Mesenchymal stem cell (in vitro differentiated cells and primary cell): ENCODE data around the gene OR2Y1.

ENCODE experiments used
- DNase-seq: peaks from one replicate; pipeline ENCODE4 v3.0.0-alpha.2; 2013
- H2AFZ ChIP-seq: one replicate; pipeline ENCODE4 v1.6.1; 2013; ENCODE audit warnings: low read depth, mild to moderate bottlenecking, control low read depth, inconsistent platforms, low read length, moderate library complexity
- H2AK5ac ChIP-seq: 2 replicates; pipeline ENCODE4 v1.6.1; 2013; ENCODE audit warnings: low read length, moderate library complexity, mild to moderate bottlenecking, inconsistent platforms; ENCODE audit not compliant: severe bottlenecking
- H2BK120ac ChIP-seq: one replicate; pipeline ENCODE4 v1.6.1; 2013; ENCODE audit warnings: low read depth, mild to moderate bottlenecking, inconsistent platforms, low read length, moderate library complexity
- H2BK12ac ChIP-seq, 2 experiments: one replicate each; pipeline ENCODE4 v1.6.1; 2013; ENCODE audit warnings: inconsistent platforms in 2 of 2, low read length in 2 of 2, mild to moderate bottlenecking in 2 of 2, moderate library complexity in 2 of 2, control low read depth in 1 of 2
- H2BK15ac ChIP-seq: one replicate; pipeline ENCODE4 v1.6.1; 2013; ENCODE audit warnings: mild to moderate bottlenecking, low read depth, inconsistent platforms; ENCODE audit not compliant: poor library complexity, severe bottlenecking
- H2BK5ac ChIP-seq: 2 replicates; pipeline ENCODE4 v1.6.1; 2013; ENCODE audit warnings: low read depth, mild to moderate bottlenecking, low read length, control low read depth, inconsistent platforms; ENCODE audit not compliant: poor library complexity, severe bottlenecking
- H3K14ac ChIP-seq, 2 experiments: one replicate each; pipeline ENCODE4 v1.6.1; 2013; ENCODE audit warnings: inconsistent platforms in 2 of 2, low read length in 2 of 2, control low read depth in 1 of 2, mild to moderate bottlenecking in 1 of 2, moderate library complexity in 1 of 2
- H3K18ac ChIP-seq, 2 experiments: one replicate each; pipeline ENCODE4 v1.6.1; 2013; ENCODE audit warnings: inconsistent platforms in 2 of 2, low read length in 2 of 2, control low read depth in 1 of 2, low read depth in 1 of 2, mild to moderate bottlenecking in 1 of 2
- H3K23ac ChIP-seq, 2 experiments: one replicate each; pipeline ENCODE4 v1.6.1; 2013; ENCODE audit warnings: inconsistent platforms in 2 of 2, low read length in 2 of 2, mild to moderate bottlenecking in 2 of 2, moderate library complexity in 2 of 2, control low read depth in 1 of 2
- H3K27ac ChIP-seq: 2 replicates; pipeline ENCODE4 v1.5.1; 2013; ENCODE audit warnings: mild to moderate bottlenecking, moderate library complexity, low read length, control low read depth, inconsistent platforms; ENCODE audit not compliant: poor library complexity, severe bottlenecking
- H3K27me3 ChIP-seq, 2 experiments: 2 replicates each; pipeline versions ENCODE4 v1.6.1 to v1.7.0; 2013; ENCODE audit warnings: low read length in 2 of 2, mild to moderate bottlenecking in 2 of 2, moderate library complexity in 2 of 2, control low read depth in 1 of 2, inconsistent platforms in 1 of 2; ENCODE audit not compliant: control insufficient read depth in 1 of 2, insufficient read depth in 1 of 2
- H3K36me3 ChIP-seq, 2 experiments: 2 replicates each; pipeline versions ENCODE4 v1.6.1 to v1.7.0; 2013; ENCODE audit warnings: low read length in 2 of 2, control low read depth in 1 of 2, inconsistent platforms in 1 of 2, low read depth in 1 of 2, mild to moderate bottlenecking in 1 of 2; ENCODE audit not compliant: insufficient read depth in 2 of 2, control insufficient read depth in 1 of 2
- H3K4ac ChIP-seq, 2 experiments: one replicate each; pipeline ENCODE4 v1.6.1; 2013; ENCODE audit warnings: inconsistent platforms in 2 of 2, low read length in 2 of 2, mild to moderate bottlenecking in 2 of 2, moderate library complexity in 2 of 2, control low read depth in 1 of 2, low read depth in 1 of 2
- H3K4me1 ChIP-seq: 2 replicates; pipeline ENCODE4 v1.6.1; 2013; ENCODE audit warnings: low read depth, low read length, control low read depth; ENCODE audit not compliant: control insufficient read depth, insufficient read depth
- H3K4me2 ChIP-seq: 2 replicates; pipeline ENCODE4 v1.6.1; 2013; ENCODE audit warnings: low read length, mild to moderate bottlenecking, inconsistent platforms; ENCODE audit not compliant: poor library complexity, severe bottlenecking
- H3K4me3 ChIP-seq, 2 experiments: 2 replicates each; pipeline versions ENCODE4 v1.5.1 to v1.7.0; 2013; ENCODE audit warnings: low read length in 2 of 2, mild to moderate bottlenecking in 2 of 2, control low read depth in 1 of 2, low read depth in 1 of 2; ENCODE audit not compliant: insufficient read depth in 1 of 2
- H3K79me1 ChIP-seq: replicated peaks from 2 replicates; pipeline ENCODE4 v1.6.1; 2013; ENCODE audit warnings: mild to moderate bottlenecking, control low read depth, low read length, inconsistent platforms; ENCODE audit not compliant: poor library complexity, severe bottlenecking
- H3K9ac ChIP-seq: 2 replicates; pipeline ENCODE4 v1.7.0; 2013; ENCODE audit warnings: mild to moderate bottlenecking, low read length, moderate library complexity
- H3K9me3 ChIP-seq: 2 replicates; pipeline ENCODE4 v1.7.0; 2013; ENCODE audit warnings: mild to moderate bottlenecking, low read length; ENCODE audit not compliant: control insufficient read depth
- H4K8ac ChIP-seq: one replicate; pipeline ENCODE4 v1.6.1; 2013; ENCODE audit warnings: inconsistent platforms, mild to moderate bottlenecking, low read length, moderate library complexity
- H4K91ac ChIP-seq: one replicate; pipeline ENCODE4 v1.6.1; 2013; ENCODE audit warnings: mild to moderate bottlenecking, low read length, inconsistent platforms
- WGBS: methylation state at CpG from one replicate; pipeline ENCODE4 v1.1.7; 2013; ENCODE audit warnings: mixed read lengths; 5-methylcytosine and 5-hydroxymethylcytosine counted together

The OR2Y1 gene

GRCh38 chr5:180724944-180725343 is 14.9 kb downstream of the OR2Y1 start:
- Histone ChIP-seq H3K36me3 (no peaks in the 10 kb centered on the region), H4K8ac (no peak overlapping the region), H3K4me3 (no peak overlapping the region), H3K18ac (no peak overlapping the region), H3K4me2 (no peak overlapping the region), H3K14ac (no peak overlapping the region), H3K27ac (no peak overlapping the region), H2AK5ac (no peak overlapping the region), H2BK15ac (no peak overlapping the region), H3K4ac (no peak overlapping the region), H3K9ac (no peak overlapping the region), H2BK12ac (no peak overlapping the region), H2AFZ (no peak overlapping the region), H3K27me3 (peaks cover 0 to 22% of the 10 kb centered on the region in 2 experiments), H2BK120ac (no peak overlapping the region), H2BK5ac (no peak overlapping the region), H3K23ac (no peak overlapping the region), H3K9me3 (peaks cover 2% of the 10 kb centered on the region), H3K79me1 (no peaks in the 10 kb centered on the region), H3K4me1 (no peaks in the 10 kb centered on the region), H4K91ac (no peak overlapping the region)
- DNase-seq = no peak
- 96% methylated on average over 4 of the region's 8 CpGs for WGBS

GRCh38 chr5:180723936-180724335 is 15.9 kb downstream of the OR2Y1 start:
- no peak overlapping the region for H2BK15ac ChIP-seq
- no peaks in the 10 kb centered on the region for H3K79me1 ChIP-seq
- H2BK5ac ChIP-seq = no peak overlapping the region
- H3K23ac ChIP-seq = no peak overlapping the region
- H2BK12ac ChIP-seq = no peak overlapping the region
- no peaks in the 10 kb centered on the region for H3K4me1 ChIP-seq
- H3K27ac ChIP-seq = no peak overlapping the region
- H4K8ac ChIP-seq = no peak overlapping the region
- H3K14ac ChIP-seq = no peak overlapping the region
- H3K9ac ChIP-seq = no peak overlapping the region
- no peak overlapping the region for H3K18ac ChIP-seq
- H3K4me2 ChIP-seq = no peak overlapping the region
- no peak overlapping the region for H4K91ac ChIP-seq
- H2BK120ac ChIP-seq = no peak overlapping the region
- no peaks in the 10 kb centered on the region for H3K36me3 ChIP-seq
- peaks cover 0 to 22% of the 10 kb centered on the region in 2 experiments for H3K27me3 ChIP-seq
- H3K4ac ChIP-seq = no peak overlapping the region
- 86% methylated on average over 4 of the region's 5 CpGs for WGBS
- H2AFZ ChIP-seq = no peak overlapping the region
- no peak for DNase-seq
- no peak overlapping the region for H2AK5ac ChIP-seq
- H3K4me3 ChIP-seq = no peak overlapping the region
- peaks cover 2% of the 10 kb centered on the region for H3K9me3 ChIP-seq

GRCh38 chr5:180720486-180720885 is 19.4 kb downstream of the OR2Y1 start:
- no peak overlapping the region for H3K23ac ChIP-seq
- H3K27ac ChIP-seq = no peak overlapping the region
- H3K27me3 ChIP-seq = peaks cover 0 to 37% of the 10 kb centered on the region in 2 experiments
- no peaks in the 10 kb centered on the region for H3K4me1 ChIP-seq
- no peak overlapping the region for H3K4ac ChIP-seq
- no peak overlapping the region for H3K18ac ChIP-seq
- no peak overlapping the region for H2BK120ac ChIP-seq
- no peak overlapping the region for H4K8ac ChIP-seq
- no peaks in the 10 kb centered on the region for H3K79me1 ChIP-seq
- no peak overlapping the region for H2BK15ac ChIP-seq
- no peak overlapping the region for H3K14ac ChIP-seq
- DNase-seq = no peak
- H3K4me3 ChIP-seq = no peak overlapping the region
- no peak overlapping the region for H4K91ac ChIP-seq
- H2BK5ac ChIP-seq = no peak overlapping the region
- no peaks in the 10 kb centered on the region for H3K9me3 ChIP-seq
- H3K36me3 ChIP-seq = no peaks in the 10 kb centered on the region
- no peak overlapping the region for H2AK5ac ChIP-seq
- H3K4me2 ChIP-seq = no peak overlapping the region
- H2AFZ ChIP-seq = no peak overlapping the region
- 87% methylated on average over 9 of the region's 9 CpGs for WGBS
- H2BK12ac ChIP-seq = no peak overlapping the region
- H3K9ac ChIP-seq = no peak overlapping the region

GRCh38 chr5:180719781-180720180 is 20.1 kb downstream of the OR2Y1 start:
- no peak overlapping the region for H2BK5ac ChIP-seq
- no peak overlapping the region for H4K91ac ChIP-seq
- no peaks in the 10 kb centered on the region for H3K4me1 ChIP-seq
- no peak overlapping the region for H3K23ac ChIP-seq
- H2BK12ac ChIP-seq = no peak overlapping the region
- no peak overlapping the region for H3K4ac ChIP-seq
- H2BK120ac ChIP-seq = no peak overlapping the region
- no CpG with 5 or more reads among the region's 2 CpGs for WGBS
- H3K4me3 ChIP-seq = no peak overlapping the region
- no peak overlapping the region for H3K27ac ChIP-seq
- H3K79me1 ChIP-seq = no peaks in the 10 kb centered on the region
- H3K4me2 ChIP-seq = no peak overlapping the region
- H3K27me3 ChIP-seq = peaks cover 0 to 35% of the 10 kb centered on the region in 2 experiments
- DNase-seq = no peak
- H3K9me3 ChIP-seq = no peaks in the 10 kb centered on the region
- no peak overlapping the region for H2BK15ac ChIP-seq
- H3K18ac ChIP-seq = no peak overlapping the region
- H2AFZ ChIP-seq = no peak overlapping the region
- no peak overlapping the region for H2AK5ac ChIP-seq
- H4K8ac ChIP-seq = no peak overlapping the region
- H3K9ac ChIP-seq = no peak overlapping the region
- H3K36me3 ChIP-seq = no peaks in the 10 kb centered on the region
- H3K14ac ChIP-seq = no peak overlapping the region
